Fibroblast of pulmonary artery (primary cell): ENCODE measurements around the gene CAMK1D.

Experiments
- DNase-seq: peaks from one replicate; pipeline ENCODE4 v3.0.0-alpha.2; 2010; ENCODE audit warnings: low read depth
- H3K4me3 ChIP-seq: replicated peaks from 2 replicates; pipeline ENCODE4 v1.5.1; 2011; ENCODE audit warnings: low read depth, mild to moderate bottlenecking, control low read depth, low read length, moderate library complexity
- CTCF ChIP-seq: IDR thresholded peaks from 2 replicates; pipeline ENCODE4 v1.5.1; 2011; ENCODE audit warnings: mild to moderate bottlenecking, control low read depth, low read length, inconsistent platforms; ENCODE audit errors: missing control alignments

CAMK1D gene

GRCh38 chr10:12474727-12475412 is 125.5 kb downstream of the CAMK1D start:
- no peak for TF ChIP-seq CTCF
- DNase-seq = no peak
- no peak overlapping the region for H3K4me3 ChIP-seq

GRCh38 chr10:12476656-12477055 is 127.3 kb downstream of the CAMK1D start:
- TF ChIP-seq CTCF = no peak
- no peak for DNase-seq
- no peak overlapping the region for H3K4me3 ChIP-seq

- H3K4me3 ChIP-seq = no peak overlapping the region
- DNase-seq = no peak
- no peak for TF ChIP-seq CTCF
These were observed 130.1 kb downstream of the CAMK1D start for GRCh38 chr10:12479437-12479844.

GRCh38 chr10:12479924-12480323 is 130.6 kb downstream of the CAMK1D start:
- no peak overlapping the region for H3K4me3 ChIP-seq
- DNase-seq = no peak
- no peak for TF ChIP-seq CTCF

- no peak for DNase-seq
- no peak for TF ChIP-seq CTCF
These were observed 131.1 kb downstream of the CAMK1D start for GRCh38 chr10:12480440-12480839.

GRCh38 chr10:12481924-12482323 is 132.6 kb downstream of the CAMK1D start:
- no peak for TF ChIP-seq CTCF
- no peak for DNase-seq
- H3K4me3 ChIP-seq = no peak overlapping the region

More at GRCh38 chr10:12480440-12480839, 131.1 kb downstream of the CAMK1D start:
- H3K4me3 ChIP-seq = no peak overlapping the region

- H3K4me3 ChIP-seq = no peak overlapping the region
- DNase-seq = no peak
These were observed 133.2 kb downstream of the CAMK1D start for GRCh38 chr10:12482587-12482986.

More at GRCh38 chr10:12482587-12482986, 133.2 kb downstream of the CAMK1D start:
- TF ChIP-seq CTCF = no peak
